Ascending aorta (tissue), 2 donors: ENCODE data around the gene BCAS4. TPM values are rescaled to one million over a fixed set of nuclear protein-coding genes. Genes with fewer than 3 reads are reported as not detected.

Source experiments
- DNase-seq, 2 donors: peaks; one replicate each; pipeline ENCODE4 v3.0.0-alpha.2; 2019; ENCODE audit warnings: low spot score in 2 of 2
- H3K27ac ChIP-seq, 2 donors: fragments of 200-600 bp; sonication (generic); one replicate each; pipeline ENCODE4 v1.5.1; 2016 to 2017; ENCODE audit warnings: mild to moderate bottlenecking in 1 of 2
- H3K27me3 ChIP-seq: fragments of 200-600 bp; sonication (generic); one replicate; pipeline ENCODE4 v1.5.1; 2017
- H3K36me3 ChIP-seq, 2 donors: fragments of 200-600 bp; sonication (generic); one replicate each; pipeline ENCODE4 v1.5.1; 2016
- H3K4me1 ChIP-seq, 2 donors: fragments of 200-600 bp; sonication (generic); one replicate each; pipeline ENCODE4 v1.5.1; 2016 to 2017; ENCODE audit warnings: mild to moderate bottlenecking in 1 of 2
- H3K4me3 ChIP-seq, 2 donors: fragments of 200-600 bp; sonication (generic); one replicate each; pipeline ENCODE4 v1.5.1; 2016 to 2017; ENCODE audit warnings: mild to moderate bottlenecking in 1 of 2
- H3K9me3 ChIP-seq, 2 donors: fragments of 200-600 bp; sonication (generic); one replicate each; pipeline ENCODE4 v1.5.1; 2016
- CTCF ChIP-seq, 3 experiments: fragments of 200-600 bp in 2 of 3; fragments of 450-650 bp in 1 of 3; sonication (generic) in 2 of 3; IDR thresholded peaks; one replicate each; pipeline ENCODE4 v1.5.1; 2016 to 2019; ENCODE audit warnings: antibody characterized with exemption in 3 of 3, mild to moderate bottlenecking in 1 of 3, moderate library complexity in 1 of 3
- intact Hi-C: fragments of 100-400 bp; cut with DNase I; formaldehyde crosslinking; loops from one replicate; pipeline ENCODE4 v1.15.1; 2023
- total RNA-seq: library from RNA; depleted of rRNA; stranded (reverse); fragments of >200 nt; gene quantifications from one replicate; pipeline ENCODE4 v1.1.0, GENCODE V29; 2016

BCAS4 gene
- total RNA-seq, 1 donor from 2014 or later: 0.85 TPM

DNA sequence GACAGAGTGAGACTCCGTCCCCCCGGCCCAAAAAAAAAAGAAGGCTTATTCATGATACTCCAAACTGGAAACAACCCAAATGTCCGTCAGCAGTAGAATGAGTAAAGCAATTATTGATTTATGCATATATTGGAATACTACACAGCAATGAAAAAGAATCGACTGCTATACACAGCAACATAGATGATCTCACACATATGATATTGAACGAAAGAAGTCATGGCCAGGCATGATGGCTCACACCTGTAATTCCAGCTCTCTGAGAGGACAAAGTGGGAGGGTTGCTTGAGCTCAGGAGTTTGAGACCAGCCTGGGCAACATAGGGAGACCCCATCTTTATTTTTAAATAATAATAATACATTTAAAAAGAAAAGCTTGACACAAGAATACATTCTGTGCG lies 28.5 kb downstream of the BCAS4 start:
- Histone ChIP-seq H3K9me3 (no peaks in the 10 kb centered on the region), H3K27me3 (no peaks in the 10 kb centered on the region), H3K4me3 (no peak overlapping the region), H3K27ac (peak overlapping the region; percentile 69 to 92), H3K36me3 (no peaks in the 10 kb centered on the region), H3K4me1 (peaks cover 3 to 34% of the 10 kb centered on the region in 2 donors)
- DNase-seq: no peak
- TF ChIP-seq CTCF (IDR thresholded peaks at IDR 0.05): no peak
- intact Hi-C loops: no loop called here

- TF ChIP-seq CTCF (IDR thresholded peaks at IDR 0.05): no peak
- Histone ChIP-seq H3K4me3 (no peak overlapping the region), H3K27me3 (no peaks in the 10 kb centered on the region), H3K4me1 (peaks cover 3 to 28% of the 10 kb centered on the region in 2 donors), H3K9me3 (no peaks in the 10 kb centered on the region), H3K27ac (peak overlapping the region; percentile 69 to 92), H3K36me3 (no peaks in the 10 kb centered on the region)
- peak; percentile 74 to 97 for DNase-seq
- intact Hi-C loops: loop anchor here (2.0 kb wide), 1 partner anchor 21 kb away; no protein-coding TSS in a partner anchor
These were observed 29.3 kb downstream of the BCAS4 start for GRCh38 chr20:50824137-50824536.

DNA sequence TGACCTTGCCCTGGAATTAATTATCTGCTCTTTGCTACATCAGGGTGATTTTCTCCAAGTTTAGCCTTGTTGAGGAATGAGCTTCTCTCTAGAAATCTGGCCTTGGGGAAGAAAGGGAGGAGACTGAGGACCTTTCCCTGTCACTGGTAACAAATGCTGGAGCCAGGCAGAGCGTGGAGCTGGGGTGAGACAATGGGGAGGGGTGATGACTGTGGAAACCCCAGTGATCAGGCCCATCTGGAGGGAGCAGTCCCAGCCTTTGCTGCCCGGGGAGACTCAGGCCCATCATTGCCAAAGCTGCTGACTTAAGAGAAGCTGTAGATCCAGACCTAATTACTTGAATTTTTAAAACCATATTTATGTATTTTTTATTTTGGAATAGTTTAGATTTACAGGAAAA lies 31.3 kb downstream of the BCAS4 start:
- Histone ChIP-seq H3K27ac (peak overlapping the region; percentile 69 to 92), H3K36me3 (no peaks in the 10 kb centered on the region), H3K4me1 (peaks cover 3 to 27% of the 10 kb centered on the region in 2 donors), H3K4me3 (no peak overlapping the region), H3K9me3 (no peaks in the 10 kb centered on the region), H3K27me3 (no peaks in the 10 kb centered on the region)
- DNase-seq: no peak
- intact Hi-C loops: no loop called here
- no peak for TF ChIP-seq CTCF (IDR thresholded peaks at IDR 0.05)

DNA sequence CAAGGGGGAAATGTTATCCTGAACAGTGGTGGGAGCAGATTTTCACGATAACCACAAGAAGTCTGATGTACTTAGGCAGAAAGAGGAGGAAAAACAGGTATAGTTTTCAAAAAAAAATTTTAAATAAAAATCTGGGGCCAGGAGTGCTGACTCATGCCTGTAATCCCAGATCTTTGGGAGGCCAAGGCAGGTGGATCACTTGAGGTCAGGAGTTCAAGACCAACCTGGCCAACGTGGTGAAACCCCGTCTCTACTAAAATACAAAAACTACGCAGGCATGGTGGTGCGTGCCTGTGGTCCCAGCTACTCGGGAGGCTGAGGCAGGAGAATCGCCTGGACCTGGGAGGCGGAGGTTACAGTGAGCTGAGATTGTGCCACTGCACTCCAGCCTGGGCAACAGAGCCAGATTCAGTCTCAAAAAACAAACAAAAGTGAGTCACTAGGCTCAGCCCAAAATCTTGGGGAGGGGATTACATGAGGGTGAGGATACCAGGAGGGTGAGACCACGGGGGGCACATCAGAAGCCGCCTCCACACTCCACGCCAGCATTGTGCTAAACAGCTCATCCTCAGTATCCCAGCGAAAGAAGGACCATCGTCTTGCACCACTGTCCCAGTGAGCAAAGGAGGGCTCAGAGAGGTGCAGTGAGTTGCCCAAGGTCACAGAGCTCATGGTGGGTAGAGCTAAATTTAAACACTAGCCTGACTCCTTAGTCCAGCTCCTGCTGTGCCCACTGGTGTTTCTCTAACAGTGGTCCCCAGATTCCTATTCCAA lies 33.7 kb downstream of the BCAS4 start:
- H3K9me3 ChIP-seq: no peaks in the 10 kb centered on the region
- no peaks in the 10 kb centered on the region for H3K36me3 ChIP-seq
- H3K4me3 ChIP-seq: no peak overlapping the region
- H3K27ac ChIP-seq: no peak overlapping the region
- no peak for TF ChIP-seq CTCF (IDR thresholded peaks at IDR 0.05)
- H3K4me1 ChIP-seq: peaks cover 2 to 23% of the 10 kb centered on the region in 2 donors
- no peaks in the 10 kb centered on the region for H3K27me3 ChIP-seq
- no peak for DNase-seq
- intact Hi-C loops: no loop called here

DNA sequence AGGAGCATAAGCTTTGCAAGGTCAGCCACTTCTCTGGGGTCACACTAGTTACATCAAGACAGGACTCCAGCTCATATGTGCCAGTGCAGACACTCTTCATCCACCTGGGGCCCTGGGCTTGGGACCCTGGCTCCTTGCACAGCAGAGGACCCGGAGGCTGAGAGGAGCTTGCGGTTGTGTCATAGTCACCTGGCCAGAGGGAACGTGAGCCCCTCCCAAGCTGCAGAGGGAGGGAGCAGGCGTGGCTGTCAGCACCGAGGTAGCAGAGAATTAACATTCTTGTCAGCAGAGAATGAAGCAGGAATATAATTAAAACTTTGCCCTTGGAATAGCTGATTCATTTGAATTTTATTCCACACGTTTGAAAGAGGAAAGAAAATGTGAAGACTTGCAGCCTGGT lies 36.8 kb downstream of the BCAS4 start:
- Histone ChIP-seq H3K27ac (no peak overlapping the region), H3K36me3 (no peaks in the 10 kb centered on the region), H3K27me3 (no peaks in the 10 kb centered on the region), H3K9me3 (no peaks in the 10 kb centered on the region), H3K4me3 (no peak overlapping the region), H3K4me1 (no peaks in the 10 kb centered on the region)
- no peak for DNase-seq
- TF ChIP-seq CTCF (IDR thresholded peaks at IDR 0.05): no peak
- intact Hi-C loops: no loop called here
